PC-3 (cell line): ENCODE data around the gene EAF2. TPM values are rescaled to one million over a fixed set of nuclear protein-coding genes. Genes with fewer than 3 reads are reported as not detected.

Experiments used
- ATAC-seq: fragments of 200-7000 bp; cut with Tn5 transposase; 2 replicates; pipeline ENCODE4 v1.9.1; 2020; ENCODE audit warnings: mild to moderate bottlenecking, moderate library complexity
- BruUV-seq: library from RNA; stranded (reverse); fragments of 400-500 nt; replicated peaks from 2 replicates; lab custom pipeline; 2021; lab: Mats Ljungman, UMichigan
- CTCF ChIA-PET: fragments of 300-600 bp; sonication (Branson Sonifier 250); formaldehyde crosslinking; loops from one replicate; lab custom pipeline; 2022; ENCODE audit warnings: antibody characterized with exemption; lab: Charles Lee
- POLR2A ChIA-PET: fragments of 300-600 bp; sonication (Branson Sonifier 250); formaldehyde crosslinking; loops from one replicate; lab custom pipeline; 2022; ENCODE audit warnings: antibody characterized with exemption; ENCODE audit not compliant: unreplicated experiment; lab: Charles Lee
- DNase-seq: peaks from one replicate; pipeline ENCODE4 v3.0.0-alpha.2; 2015
- H2AFZ ChIP-seq: fragments of 300-600 bp; sonication (generic); 2 replicates; pipeline ENCODE4 v1.6.0; 2016; ENCODE audit warnings: antibody characterized with exemption, low read length
- H3F3A ChIP-seq: fragments of 300-600 bp; sonication (generic); one replicate; pipeline ENCODE4 v1.6.0; 2017; ENCODE audit warnings: antibody characterized with exemption, low read length, control low read depth, mild to moderate bottlenecking; ENCODE audit not compliant: unreplicated experiment
- H3K27ac ChIP-seq: fragments of 300-600 bp; sonication (generic); 2 replicates; pipeline ENCODE4 v1.5.1; 2016; ENCODE audit warnings: mild to moderate bottlenecking, low read length
- H3K27me3 ChIP-seq: fragments of 300-600 bp; sonication (generic); 2 replicates; pipeline ENCODE4 v1.6.1; 2016; ENCODE audit warnings: low read length, mixed read lengths
- H3K36me3 ChIP-seq: fragments of 300-600 bp; sonication (generic); 2 replicates; pipeline ENCODE4 v1.6.1; 2016; ENCODE audit warnings: low read depth, mixed run types, low read length, mixed read lengths
- H3K4me1 ChIP-seq: fragments of 300-600 bp; sonication (generic); 2 replicates; pipeline ENCODE4 v1.5.1; 2016; ENCODE audit warnings: low read length; ENCODE audit not compliant: insufficient read depth
- H3K4me2 ChIP-seq: fragments of 300-600 bp; sonication (generic); 2 replicates; pipeline ENCODE4 v1.6.0; 2016; ENCODE audit warnings: low read length
- H3K4me3 ChIP-seq: fragments of 300-600 bp; sonication (generic); 2 replicates; pipeline ENCODE4 v1.5.1; 2016; ENCODE audit warnings: mild to moderate bottlenecking, low read length, mixed read lengths
- H3K79me2 ChIP-seq: fragments of 300-600 bp; sonication (generic); 2 replicates; pipeline ENCODE4 v1.6.1; 2017; ENCODE audit warnings: low read length, mixed read lengths
- H3K9ac ChIP-seq: fragments of 300-600 bp; sonication (generic); 2 replicates; pipeline ENCODE4 v1.6.0; 2016; ENCODE audit warnings: mild to moderate bottlenecking, low read length
- H3K9me2 ChIP-seq: fragments of 300-600 bp; sonication (generic); replicated peaks from 2 replicates; pipeline ENCODE4 v1.6.1; 2016; ENCODE audit warnings: mixed run types, low read length, mixed read lengths
- H3K9me3 ChIP-seq: fragments of 300-600 bp; sonication (generic); 2 replicates; pipeline ENCODE4 v1.6.1; 2016; ENCODE audit warnings: low read length, mixed read lengths
- H4K20me1 ChIP-seq: fragments of 300-600 bp; sonication (generic); 2 replicates; pipeline ENCODE4 v1.6.1; 2016; ENCODE audit warnings: low read length, mixed read lengths
- CTCF ChIP-seq: fragments of 300-600 bp; sonication (generic); conservative IDR thresholded peaks from 2 replicates; pipeline ENCODE4 v1.5.1; 2017; ENCODE audit warnings: antibody characterized with exemption, low read depth, mild to moderate bottlenecking, low read length
- EZH2 ChIP-seq: fragments of 300-600 bp; sonication (generic); IDR thresholded peaks from one replicate; pipeline ENCODE4 v1.6.1; 2017; ENCODE audit warnings: antibody characterized with exemption, mild to moderate bottlenecking, low read length; ENCODE audit not compliant: unreplicated experiment
- EZH2phosphoT487 ChIP-seq: fragments of 300-600 bp; sonication (generic); IDR thresholded peaks from 2 replicates; pipeline ENCODE4 v1.6.1; 2018; ENCODE audit warnings: mild to moderate bottlenecking, antibody characterized with exemption, low read length, borderline replicate concordance
- intact Hi-C: fragments of 100-400 bp; cut with micrococcal nuclease; formaldehyde crosslinking; loops from 2 replicates; pipeline ENCODE4 v1.9.0; 2023
- total RNA-seq: library from RNA; depleted of rRNA; stranded (reverse); fragments of >200 nt; gene quantifications from 2 replicates; pipeline ENCODE4 v1.2.3, GENCODE V29; 2014

Gene EAF2
- total RNA-seq, 1 experiment from 2014 or later, result 2.8 TPM

- intact Hi-C loops, result no loop called here
- ChIA-PET CTCF (no interaction called here), POLR2A (no interaction called here)
- Histone ChIP-seq H3K9me2 (no peaks in the 10 kb centered on the region), H3K36me3 (no peaks in the 10 kb centered on the region), H2AFZ (no peak overlapping the region), H3K79me2 (no peaks in the 10 kb centered on the region), H3K9ac (no peak overlapping the region), H3F3A (no peaks in the 10 kb centered on the region), H3K27ac (no peak overlapping the region), H4K20me1 (no peaks in the 10 kb centered on the region), H3K27me3 (no peaks in the 10 kb centered on the region), H3K9me3 (no peaks in the 10 kb centered on the region), H3K4me2 (no peak overlapping the region), H3K4me3 (no peak overlapping the region), H3K4me1 (no peaks in the 10 kb centered on the region)
- DNase-seq (no peak), ATAC-seq (no peak)
- TF ChIP-seq EZH2, result no peak
- no peak for TF ChIP-seq CTCF
- no peak for TF ChIP-seq EZH2phosphoT487
- BruUV-seq, result no TSS peak
Observed at GRCh38 chr3:121918779-121919483, 83.9 kb downstream of the EAF2 start.

- BruUV-seq, result no TSS peak
- Histone ChIP-seq H3K36me3 (no peaks in the 10 kb centered on the region), H3K9ac (no peak overlapping the region), H4K20me1 (no peaks in the 10 kb centered on the region), H3K4me2 (no peak overlapping the region), H3K9me2 (no peaks in the 10 kb centered on the region), H3K27ac (no peak overlapping the region), H3K79me2 (no peaks in the 10 kb centered on the region), H3F3A (no peaks in the 10 kb centered on the region), H3K4me3 (no peak overlapping the region), H3K9me3 (no peaks in the 10 kb centered on the region), H3K27me3 (no peaks in the 10 kb centered on the region), H2AFZ (no peak overlapping the region), H3K4me1 (no peaks in the 10 kb centered on the region)
- DNase-seq, result no peak
- ChIA-PET CTCF (no interaction called here), POLR2A (no interaction called here)
- intact Hi-C loops, result no loop called here
- TF ChIP-seq EZH2phosphoT487 (no peak), EZH2 (no peak), CTCF (no peak)
- ATAC-seq, result no peak
Observed at GRCh38 chr3:121924734-121925133, 89.7 kb downstream of the EAF2 start.

GRCh38 chr3:121926380-121926779 lies 91.4 kb downstream of the EAF2 start:
- no TSS peak for BruUV-seq
- Histone ChIP-seq H3K27ac (no peak overlapping the region), H4K20me1 (no peaks in the 10 kb centered on the region), H3K27me3 (no peaks in the 10 kb centered on the region), H3K9me2 (no peaks in the 10 kb centered on the region), H3K36me3 (no peaks in the 10 kb centered on the region), H3K9me3 (no peaks in the 10 kb centered on the region), H3K4me3 (no peak overlapping the region), H3F3A (no peaks in the 10 kb centered on the region), H2AFZ (no peak overlapping the region), H3K4me1 (no peaks in the 10 kb centered on the region), H3K79me2 (no peaks in the 10 kb centered on the region), H3K4me2 (no peak overlapping the region), H3K9ac (no peak overlapping the region)
- DNase-seq, result no peak
- intact Hi-C loops, result no loop called here
- POLR2A ChIA-PET, result no interaction called here
- TF ChIP-seq EZH2 (no peak), CTCF (no peak), EZH2phosphoT487 (no peak)
- CTCF ChIA-PET, result no interaction called here
- ATAC-seq, result no peak
